HG03442 (cell line): Measurements from ENCODE around the gene DNPH1.

Source experiments
- ATAC-seq: cut with Tn5 transposase; IDR thresholded peaks from one replicate; pipeline ENCODE4 v1.9.1; 2021; ENCODE audit warnings: mild to moderate bottlenecking, moderate library complexity; ENCODE audit not compliant: unreplicated experiment

The DNPH1 gene

DNA sequence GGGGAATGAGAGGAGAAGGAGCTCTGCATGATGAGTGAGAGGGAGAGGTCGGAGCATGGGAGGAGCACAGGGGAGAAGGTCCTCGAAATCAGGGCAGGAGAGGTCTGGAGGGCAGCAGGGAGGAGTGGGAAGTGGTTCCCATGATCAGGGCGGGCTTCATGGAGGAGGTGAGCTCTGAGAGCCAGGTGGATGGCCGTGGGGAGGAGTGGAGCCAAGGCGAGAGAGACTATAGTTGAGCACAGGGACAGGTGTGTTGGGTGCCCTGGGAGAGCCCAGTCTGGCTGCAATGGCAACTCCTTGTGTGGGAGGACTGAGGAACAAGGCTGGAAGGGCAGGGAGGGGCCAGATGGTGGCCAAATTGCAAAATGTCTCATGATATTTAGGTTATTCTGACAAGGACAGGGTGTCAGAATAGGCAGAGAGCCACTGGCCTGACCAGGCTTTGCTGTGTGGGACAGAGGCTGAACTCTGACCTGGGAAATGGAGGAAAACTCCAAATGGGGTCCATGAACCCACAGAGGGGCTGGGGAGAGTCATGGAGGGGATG is 35.4 kb upstream of the DNPH1 start:
- no peak for ATAC-seq

DNA sequence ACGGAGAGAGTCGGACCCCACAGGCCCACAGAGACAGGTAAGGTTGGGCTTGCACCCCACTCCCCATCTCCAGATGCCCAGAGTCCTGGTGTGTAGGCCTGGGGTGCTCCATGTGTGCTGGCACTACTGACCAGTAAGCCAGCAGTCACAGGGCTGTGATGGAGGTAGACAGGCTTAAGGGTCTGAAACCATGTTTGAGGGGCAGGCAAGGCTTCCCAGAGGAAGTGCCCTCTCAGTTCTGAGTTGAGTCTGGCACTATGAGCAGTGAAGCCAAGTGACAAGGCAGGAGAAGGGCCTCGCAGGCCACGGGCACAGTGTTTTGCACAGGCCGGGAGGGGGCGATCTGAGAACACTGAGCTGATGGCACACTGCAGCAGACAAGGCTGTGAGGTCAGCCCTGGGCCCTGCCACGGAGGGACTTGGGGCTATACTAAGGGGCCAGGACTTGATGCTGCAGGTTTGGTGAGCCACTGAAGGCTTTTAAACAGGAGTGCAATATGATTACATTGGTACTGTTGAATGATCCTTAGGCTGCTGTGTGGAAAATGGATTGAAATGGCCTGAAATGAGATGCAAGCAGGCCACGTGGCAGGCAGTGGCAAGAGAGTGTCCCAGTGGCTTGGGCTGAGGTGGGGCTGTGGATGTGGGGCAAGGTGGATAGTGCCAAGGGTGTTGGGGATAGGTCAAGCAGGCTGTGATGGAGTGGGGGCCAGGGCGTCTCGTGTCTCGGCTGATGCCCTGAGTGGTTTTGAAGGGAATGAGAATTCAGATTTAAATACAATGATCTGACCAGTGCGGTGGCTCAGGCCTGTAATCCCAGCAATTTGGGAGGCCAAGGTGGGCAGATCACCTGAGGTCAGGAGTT is 34.3 kb upstream of the DNPH1 start:
- peak; percentile 77 for ATAC-seq

DNA sequence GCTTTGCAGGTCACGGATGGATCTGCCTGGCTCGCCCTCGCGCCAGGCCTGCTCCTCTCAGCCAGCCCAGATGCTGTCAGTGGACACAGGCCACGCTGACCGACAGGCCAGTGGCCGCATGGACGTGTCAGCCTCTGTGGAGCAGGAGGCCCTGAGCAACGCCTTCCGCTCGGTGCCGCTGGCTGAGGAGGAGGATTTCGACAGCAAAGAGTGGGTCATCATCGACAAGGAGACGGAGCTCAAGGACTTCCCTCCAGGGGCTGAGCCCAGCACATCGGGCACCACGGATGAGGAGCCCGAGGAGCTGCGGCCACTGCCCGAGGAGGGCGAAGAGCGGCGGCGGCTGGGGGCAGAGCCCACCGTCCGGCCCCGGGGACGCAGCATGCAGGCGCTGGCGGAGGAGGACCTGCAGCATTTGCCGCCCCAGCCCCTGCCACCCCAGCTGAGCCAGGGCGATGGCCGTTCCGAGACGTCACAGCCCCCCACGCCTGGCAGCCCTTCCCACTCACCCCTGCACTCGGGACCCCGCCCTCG is 33.6 kb upstream of the DNPH1 start:
- ATAC-seq, result no peak

DNA sequence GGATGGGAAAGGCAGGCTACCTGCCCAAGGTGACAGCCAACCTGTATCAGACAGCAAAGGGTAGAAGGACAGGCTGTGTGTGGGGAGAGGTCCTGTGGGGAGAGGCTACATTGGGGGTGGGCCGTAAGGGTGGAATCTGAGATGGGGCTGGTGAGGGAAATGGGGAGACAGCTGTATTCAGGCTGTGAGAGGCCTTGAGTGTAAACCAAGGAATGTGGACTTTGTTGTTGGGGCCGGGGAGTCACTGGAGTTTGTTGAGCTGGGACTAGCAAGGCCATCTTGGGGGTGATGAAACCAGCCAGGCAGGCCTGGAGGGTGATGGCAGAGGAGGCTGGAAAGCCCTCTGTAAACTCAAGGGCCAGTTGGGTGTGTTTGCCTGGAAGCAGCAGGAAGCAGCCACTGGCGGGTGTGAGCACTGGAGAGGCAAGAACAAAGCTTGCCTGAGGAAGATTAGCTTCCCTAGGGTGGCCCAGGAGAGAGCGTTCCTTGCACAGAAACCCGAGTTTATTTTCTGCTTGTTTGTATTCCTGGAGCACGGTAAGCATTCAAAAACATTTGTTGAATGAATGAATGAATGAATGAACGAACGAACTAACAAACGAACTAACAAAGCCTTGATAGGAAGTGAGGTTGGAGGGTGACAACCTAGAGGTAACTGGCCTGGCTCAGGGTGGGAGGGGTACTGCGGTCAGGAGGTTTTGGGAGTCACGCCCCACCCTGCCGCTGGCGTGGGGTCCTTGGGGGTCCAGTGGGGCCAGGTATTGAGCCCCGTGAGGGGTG is 32.9 kb upstream of the DNPH1 start:
- no peak for ATAC-seq

DNA sequence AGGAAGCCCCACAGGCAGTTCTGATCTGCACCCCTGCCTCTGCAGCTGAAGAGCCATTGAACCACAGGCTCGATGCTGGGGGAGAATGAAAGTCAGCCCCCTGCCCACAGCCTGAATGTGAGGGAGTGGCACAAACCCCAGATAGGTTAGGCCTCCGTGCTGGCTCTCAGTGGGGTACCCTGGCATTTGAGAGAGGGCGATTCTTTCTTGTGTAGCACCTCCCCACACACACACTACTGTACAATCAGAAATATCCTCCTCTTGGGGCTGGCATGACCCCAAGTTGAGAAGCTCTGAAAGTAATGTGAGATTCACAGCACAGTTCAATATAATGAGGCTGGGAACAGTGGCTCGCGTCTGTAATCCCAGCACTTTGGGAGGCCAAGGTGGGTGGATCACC is 31.9 kb upstream of the DNPH1 start:
- ATAC-seq, result no peak

DNA sequence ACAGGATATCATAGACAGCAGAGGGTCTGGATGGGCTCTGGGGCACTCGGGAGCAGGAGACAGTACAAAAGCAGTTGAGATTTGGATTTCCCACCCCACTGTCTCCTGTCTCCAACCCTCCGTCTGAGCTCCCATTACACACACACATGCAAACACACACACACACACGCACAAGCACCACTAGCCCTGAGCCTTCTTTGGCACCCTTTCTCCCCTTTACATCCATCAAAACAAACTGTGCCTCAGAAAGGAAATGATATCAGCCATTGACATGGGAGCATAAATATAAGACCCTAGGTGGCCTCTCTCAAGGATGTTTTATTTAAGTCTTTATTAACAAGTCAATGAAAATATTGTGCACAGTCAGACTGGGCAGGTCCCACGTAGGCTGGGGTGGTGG is 31.5 kb upstream of the DNPH1 start:
- ATAC-seq, result no peak

DNA sequence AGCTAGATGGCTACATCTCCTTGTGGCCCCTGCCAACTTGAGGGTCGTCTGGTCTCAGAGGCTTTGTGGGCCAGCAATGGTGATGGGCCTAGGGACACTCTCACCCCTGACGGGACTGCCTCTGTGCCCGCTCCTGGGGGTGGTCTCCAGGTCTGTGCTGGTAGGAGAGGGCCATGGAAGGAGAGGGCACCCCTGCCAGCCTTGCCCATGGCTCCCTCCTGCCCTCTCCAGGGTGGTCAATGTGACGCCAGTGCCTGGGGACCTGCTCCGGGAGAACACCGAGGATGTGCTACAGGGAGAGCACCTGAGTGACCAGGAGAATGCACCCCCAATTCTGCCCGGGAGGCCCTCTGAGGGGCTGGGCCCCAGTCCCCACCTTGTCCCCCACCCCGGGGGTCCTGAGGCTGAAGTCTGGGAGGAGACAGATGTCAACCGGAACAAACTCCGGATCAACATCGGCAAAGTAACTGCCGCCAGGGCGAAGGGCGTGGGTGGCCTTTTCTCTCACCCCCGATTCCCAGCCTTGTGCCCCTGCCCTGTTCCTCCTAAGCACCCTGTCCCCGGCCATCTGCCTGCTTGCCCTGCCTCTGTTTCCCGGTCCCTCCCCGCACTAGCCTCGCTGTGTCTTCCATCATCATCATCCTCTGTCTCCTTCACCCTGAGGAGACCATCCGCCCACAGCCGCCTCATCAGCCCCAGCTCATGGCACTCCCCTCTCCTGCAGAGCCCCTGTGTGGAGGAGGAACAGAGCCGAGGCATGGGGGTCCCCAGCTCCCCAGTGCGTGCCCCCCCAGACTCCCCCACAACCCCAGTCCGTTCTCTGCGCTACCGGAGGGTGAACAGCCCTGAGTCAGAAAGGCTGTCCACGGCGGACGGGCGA is 29.8 kb upstream of the DNPH1 start:
- ATAC-seq, result no peak

DNA sequence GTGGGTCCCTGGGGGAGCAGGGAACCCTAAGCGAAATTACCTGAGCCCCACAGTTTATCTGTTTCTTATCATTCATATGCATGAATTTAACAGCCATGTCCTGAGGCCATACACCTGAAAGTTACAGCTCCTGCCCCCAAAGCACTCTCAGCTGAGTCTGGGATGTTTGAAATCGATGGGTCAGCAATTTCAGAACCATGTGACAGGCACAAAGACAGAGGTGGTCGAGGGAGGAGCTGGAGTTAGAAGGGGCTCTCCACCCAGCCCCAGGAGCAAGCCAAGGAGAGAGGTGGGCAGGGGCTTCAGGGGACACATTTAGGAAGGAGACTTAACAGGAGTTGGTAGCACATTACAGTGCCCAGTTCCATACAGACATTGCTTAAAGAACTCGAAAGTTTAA is 28.9 kb upstream of the DNPH1 start:
- no peak for ATAC-seq

DNA sequence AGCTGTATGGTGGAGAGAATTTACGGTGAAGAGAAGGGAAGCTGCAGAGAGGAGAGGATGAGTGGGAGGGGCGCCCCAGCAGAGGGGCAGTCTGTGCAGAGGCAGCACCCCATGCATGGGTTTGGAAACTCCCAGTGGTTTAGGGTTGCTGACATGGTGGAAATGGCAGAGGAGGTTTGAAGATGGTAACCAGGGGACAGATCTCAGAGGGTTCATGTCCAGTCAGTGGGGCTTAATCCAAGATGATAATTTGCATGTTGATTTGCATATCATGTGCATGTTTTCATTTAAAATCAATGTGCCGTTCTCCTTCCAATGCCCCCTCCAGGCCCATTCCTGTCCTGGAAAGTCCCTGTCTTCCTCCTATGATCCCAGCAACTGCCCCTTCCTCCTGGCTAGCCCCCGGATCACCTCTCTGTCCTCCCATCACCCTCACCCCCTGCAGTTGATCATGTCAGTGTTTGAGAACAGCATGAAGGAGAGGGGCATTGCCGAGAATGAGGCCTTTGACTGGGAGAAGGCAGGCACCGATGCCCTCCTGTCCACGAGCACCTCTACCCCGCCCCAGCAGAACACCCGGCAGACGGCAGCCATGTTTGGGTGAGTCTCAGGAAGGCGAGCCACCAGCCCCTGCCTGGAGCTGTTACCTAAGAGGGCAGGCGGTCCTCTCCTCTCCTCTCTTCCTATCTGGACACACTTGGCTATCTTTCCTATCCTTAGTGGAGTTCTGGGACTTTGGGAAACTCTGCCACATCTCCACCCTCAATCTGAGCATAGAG is 28.3 kb upstream of the DNPH1 start:
- ATAC-seq, result no peak

DNA sequence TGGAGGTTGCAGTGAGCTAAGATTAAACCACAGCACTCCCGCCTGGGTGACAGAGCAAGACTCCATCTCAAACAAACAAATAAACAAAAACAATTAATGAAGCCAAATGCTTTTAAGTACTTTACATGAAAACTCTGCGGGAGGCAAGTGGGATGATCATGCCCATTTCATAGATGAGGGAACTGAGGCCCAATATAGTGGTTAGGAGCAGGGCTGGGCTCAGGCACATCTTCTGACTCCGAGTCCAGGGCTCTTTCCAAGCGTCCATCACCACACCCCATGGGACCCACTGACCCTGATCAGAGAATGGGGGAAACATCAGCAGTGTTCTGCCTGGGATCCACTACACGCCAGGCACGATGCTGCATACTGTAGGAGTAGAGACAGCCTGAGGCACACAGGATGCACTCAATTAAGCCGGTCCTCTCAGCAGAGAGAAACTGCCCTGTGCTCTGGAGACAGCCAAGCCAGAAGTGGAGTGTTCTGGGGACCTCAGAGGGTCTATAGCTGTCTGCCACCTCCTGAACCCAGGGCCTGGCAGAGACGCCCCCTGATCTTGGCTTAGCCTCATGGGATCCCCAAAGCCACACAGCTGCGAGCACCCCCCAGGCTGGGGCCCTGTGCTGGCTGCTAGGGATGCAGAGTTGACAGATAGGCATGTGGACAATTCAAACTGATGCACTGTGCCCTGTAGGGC is 27.5 kb upstream of the DNPH1 start:
- ATAC-seq, result no peak

DNA sequence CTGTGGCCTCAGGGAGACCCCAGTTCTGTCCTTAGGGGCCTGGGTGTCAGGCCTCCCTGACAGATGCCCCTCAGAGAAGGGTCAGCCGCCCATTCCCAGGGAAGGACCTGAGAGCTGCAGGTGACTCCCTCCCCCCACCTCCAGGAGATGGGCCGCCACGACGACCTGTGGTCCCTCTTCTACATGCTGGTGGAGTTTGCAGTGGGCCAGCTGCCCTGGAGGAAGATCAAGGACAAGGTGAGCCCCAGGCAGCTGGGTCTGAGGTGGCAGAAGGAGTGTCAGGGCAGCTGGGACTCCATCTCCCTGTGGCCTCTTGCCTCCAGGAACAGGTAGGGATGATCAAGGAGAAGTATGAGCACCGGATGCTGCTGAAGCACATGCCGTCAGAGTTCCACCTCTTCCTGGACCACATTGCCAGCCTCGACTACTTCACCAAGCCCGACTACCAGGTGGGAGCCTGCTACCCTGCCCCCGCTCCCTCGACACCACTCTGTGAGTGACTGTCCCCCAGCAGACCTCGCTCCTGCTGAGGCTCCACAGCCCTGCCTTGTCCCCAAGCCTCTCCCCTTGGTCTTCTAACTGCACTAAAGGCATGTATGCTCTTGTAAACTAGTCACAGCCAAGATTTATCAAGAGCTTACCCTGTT is 26.2 kb upstream of the DNPH1 start:
- no peak for ATAC-seq

DNA sequence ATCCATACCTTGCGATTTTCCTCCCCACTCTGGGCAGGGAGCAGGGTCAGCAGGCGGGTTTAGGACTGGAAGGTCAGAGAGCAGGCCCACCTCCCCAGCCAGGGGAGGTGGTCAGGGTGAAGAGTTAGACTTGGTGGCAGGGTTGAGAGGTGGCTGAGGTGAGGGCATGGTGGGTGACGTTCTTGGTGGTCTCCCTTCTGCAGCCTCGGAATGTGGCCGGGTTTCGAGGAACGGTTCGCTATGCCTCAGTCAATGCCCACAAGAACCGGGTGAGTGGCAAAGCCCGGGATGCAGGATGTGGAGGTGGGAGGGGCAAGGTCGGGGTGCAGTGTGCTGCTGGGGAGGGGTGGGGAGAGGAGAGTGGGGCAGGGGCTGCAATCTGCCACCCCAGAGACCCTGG is 25.6 kb upstream of the DNPH1 start:
- no peak for ATAC-seq

DNA sequence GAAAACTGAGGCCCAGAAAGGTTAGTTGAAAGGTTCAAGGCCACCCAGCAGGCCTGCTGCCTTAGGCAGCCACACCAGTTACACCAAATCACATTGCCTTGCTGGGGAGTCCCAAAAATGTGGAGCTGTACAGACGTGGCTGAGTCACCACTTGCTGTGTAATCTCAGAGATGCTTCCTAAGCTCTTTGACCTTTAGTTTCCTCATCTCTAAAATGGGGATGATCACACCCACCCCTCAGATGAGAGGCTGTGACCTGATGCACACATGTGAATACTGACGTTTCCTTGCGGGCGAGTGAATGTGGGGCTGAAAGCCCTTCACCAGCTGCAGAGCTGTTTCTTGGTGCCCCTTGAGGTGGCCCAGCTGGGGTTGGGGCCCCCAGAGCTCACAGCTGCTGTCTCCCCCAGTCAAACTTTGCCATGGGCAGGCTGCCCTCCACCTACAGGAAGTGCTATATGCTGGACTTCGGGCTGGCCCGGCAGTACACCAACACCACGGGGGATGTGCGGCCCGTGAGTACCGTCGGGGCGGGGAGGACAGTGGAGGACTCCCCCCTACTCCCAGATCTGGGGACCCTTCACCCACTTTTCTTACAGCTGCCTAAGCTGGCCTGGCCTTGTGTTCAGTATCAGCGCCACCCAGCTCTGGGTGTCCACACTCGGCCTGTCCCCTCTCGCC is 25.0 kb upstream of the DNPH1 start:
- ATAC-seq, result no peak

DNA sequence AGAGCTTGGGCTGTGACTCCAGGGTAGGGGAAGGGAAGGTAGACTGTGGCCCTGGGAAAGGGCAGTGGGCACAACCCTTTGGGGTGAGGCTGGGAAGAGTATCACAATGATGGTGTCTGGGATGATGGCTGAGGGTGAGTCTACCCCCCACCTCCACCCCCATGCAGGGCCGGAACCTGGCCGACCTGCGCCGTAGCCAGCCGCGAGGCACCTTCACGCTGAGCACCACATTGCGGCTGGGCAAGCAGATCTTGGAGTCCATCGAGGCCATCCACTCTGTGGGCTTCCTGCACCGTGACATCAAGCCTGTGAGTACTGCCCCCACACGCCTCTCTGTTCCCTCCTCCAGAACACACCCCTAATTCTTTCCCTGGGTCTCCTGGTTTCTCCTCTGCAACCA is 24.1 kb upstream of the DNPH1 start:
- no peak for ATAC-seq

DNA sequence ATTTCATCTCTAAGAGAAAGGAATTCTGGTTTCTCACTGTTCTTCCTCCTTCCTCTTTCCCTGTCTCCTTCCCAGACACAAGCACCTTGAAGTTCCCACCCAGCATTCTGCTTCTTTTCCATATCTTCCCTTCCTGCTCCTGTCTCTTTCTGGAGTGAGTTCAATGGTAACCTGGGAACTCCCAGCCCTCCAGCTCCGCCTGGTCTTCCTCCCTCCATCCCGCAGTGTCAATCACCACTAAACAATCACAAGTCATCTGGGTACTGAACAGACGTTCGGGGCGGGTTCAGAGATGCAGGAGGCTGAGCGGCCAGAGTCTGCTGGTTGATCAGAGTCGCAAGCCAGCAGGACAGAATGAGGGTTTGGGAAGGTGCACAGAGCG is 21.7 kb upstream of the DNPH1 start:
- peak; percentile 37 for ATAC-seq

DNA sequence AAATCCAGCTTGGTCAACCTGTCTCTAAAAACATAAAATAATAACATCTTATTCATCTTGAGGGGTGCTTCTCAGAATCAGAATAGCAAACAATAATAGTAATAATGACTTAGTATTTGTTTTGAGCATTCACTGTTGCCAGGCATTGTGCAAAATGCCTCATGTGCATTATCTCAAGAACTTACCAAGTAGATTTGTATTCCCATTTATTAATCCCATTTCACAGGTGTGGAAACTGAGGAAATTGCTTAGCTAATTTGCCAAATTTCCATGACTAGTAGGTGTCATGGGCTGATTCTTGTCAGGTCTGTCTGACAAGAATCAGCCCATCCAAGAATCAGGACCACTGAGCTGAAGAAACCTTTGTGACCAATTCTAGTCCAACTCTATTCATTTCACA is 19.5 kb upstream of the DNPH1 start:
- no peak for ATAC-seq

DNA sequence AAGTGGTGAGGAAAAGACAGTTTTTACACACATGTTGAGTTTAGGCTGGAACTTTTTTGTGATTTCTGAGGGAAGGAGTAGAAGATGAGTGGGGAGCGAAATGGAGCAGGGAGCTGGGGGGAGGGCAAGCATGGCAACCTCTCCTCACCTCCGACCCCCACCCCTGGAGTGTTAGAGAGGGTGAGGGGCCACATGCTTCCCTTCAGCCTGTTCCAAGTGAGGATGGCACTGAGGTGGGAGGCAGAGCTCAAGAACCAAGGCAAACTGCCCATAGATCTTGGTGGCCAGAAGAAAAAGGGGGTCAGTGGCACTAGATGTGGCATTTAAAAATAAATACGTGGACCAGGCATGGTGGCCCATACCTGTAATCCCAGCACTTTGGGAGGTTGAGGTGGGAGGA is 18.8 kb upstream of the DNPH1 start:
- no peak for ATAC-seq
